GM06990 (cell line): ENCODE measurements around the gene PPME1.
"Not testable (repeated sequence)": the region's sequence is repeated elsewhere in the genome, so short reads cannot be mapped to it uniquely, and the experiment has no call there.

ENCODE experiments used
- DNase-seq: peaks from one replicate; pipeline ENCODE4 v3.0.0-alpha.2; 2011; ENCODE audit not compliant: insufficient read length; ENCODE audit errors: extremely low read depth
- H3K27me3 ChIP-seq: replicated peaks from 2 replicates; pipeline ENCODE4 v1.6.0; 2011; ENCODE audit warnings: low read length; ENCODE audit not compliant: control insufficient read depth, insufficient read depth
- H3K36me3 ChIP-seq: 2 replicates; pipeline ENCODE4 v1.5.1; 2011; ENCODE audit warnings: low read length; ENCODE audit not compliant: control insufficient read depth, insufficient read depth
- H3K4me3 ChIP-seq: replicated peaks from 2 replicates; pipeline ENCODE4 v1.5.1; 2011; ENCODE audit warnings: low read depth, mild to moderate bottlenecking, control low read depth, low read length
- TF ChIP-seq, protein P1 (sequence below): IDR thresholded peaks from 2 replicates; pipeline ENCODE4 v1.5.1; 2011; ENCODE audit warnings: low read length, control low read depth, mild to moderate bottlenecking, inconsistent platforms; ENCODE audit not compliant: insufficient read depth, poor library complexity, severe bottlenecking

PPME1 gene

GRCh38 chr11:74139151-74139918 is 31.8 kb upstream of the PPME1 start:
- peaks cover 1% of the 10 kb centered on the region for H3K36me3 ChIP-seq

DNA sequence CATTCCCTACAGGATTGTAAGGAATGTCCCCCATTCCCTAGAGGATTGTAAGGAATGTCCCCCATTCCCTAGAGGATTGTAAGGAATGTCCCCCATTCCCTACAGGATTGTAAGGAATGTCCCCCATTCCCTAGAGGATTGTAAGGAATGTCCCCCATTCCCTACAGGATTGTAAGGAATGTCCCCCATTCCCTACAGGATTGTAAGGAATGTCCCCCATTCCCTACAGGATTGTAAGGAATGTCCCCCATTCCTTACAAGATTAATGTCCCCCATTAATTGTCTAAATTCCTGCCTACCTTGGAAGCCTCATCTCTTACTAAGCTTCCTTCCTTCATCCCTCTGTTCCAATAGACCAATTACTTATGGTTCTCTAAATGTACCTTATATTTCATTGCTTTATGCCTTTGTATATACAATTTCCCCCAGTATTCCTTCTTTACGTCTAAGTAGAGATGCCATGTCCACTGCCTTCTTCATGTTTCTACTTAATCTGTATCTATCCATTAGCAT is 31.1 kb upstream of the PPME1 start:
- H3K4me3 ChIP-seq, H3K27me3 ChIP-seq, H3K36me3 ChIP-seq, DNase-seq: not testable (repeated sequence)

More at GRCh38 chr11:74139151-74139918, 31.8 kb upstream of the PPME1 start:
- DNase-seq: no peak
- Histone ChIP-seq H3K27me3 (no peaks in the 10 kb centered on the region), H3K4me3 (no peak overlapping the region)
- TF ChIP-seq, protein P1, sequence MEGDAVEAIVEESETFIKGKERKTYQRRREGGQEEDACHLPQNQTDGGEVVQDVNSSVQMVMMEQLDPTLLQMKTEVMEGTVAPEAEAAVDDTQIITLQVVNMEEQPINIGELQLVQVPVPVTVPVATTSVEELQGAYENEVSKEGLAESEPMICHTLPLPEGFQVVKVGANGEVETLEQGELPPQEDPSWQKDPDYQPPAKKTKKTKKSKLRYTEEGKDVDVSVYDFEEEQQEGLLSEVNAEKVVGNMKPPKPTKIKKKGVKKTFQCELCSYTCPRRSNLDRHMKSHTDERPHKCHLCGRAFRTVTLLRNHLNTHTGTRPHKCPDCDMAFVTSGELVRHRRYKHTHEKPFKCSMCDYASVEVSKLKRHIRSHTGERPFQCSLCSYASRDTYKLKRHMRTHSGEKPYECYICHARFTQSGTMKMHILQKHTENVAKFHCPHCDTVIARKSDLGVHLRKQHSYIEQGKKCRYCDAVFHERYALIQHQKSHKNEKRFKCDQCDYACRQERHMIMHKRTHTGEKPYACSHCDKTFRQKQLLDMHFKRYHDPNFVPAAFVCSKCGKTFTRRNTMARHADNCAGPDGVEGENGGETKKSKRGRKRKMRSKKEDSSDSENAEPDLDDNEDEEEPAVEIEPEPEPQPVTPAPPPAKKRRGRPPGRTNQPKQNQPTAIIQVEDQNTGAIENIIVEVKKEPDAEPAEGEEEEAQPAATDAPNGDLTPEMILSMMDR: no peak

DNA sequence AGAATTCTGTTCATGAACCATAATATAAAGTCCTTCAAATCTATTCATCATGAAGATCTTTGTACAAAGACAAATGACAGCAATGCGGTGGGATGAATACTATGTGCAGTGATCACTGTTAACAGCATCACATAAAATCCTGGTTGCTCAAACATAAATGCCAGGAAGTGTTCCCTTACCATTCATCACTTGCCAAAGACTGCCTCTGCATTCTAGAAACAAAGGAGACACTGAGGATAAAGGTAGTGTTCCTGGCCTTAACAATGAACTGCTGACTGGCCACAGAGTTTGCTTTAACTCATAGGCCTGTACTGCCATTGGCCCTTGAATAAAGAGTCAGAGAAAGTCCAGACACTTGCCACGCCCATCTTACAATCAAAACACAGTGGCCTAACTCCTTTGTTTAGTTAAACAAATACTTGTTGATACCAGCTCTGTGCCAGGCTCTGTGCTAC is 29.8 kb upstream of the PPME1 start:
- TF ChIP-seq, protein P1: no peak
- Histone ChIP-seq H3K4me3 (no peak overlapping the region), H3K27me3 (no peaks in the 10 kb centered on the region), H3K36me3 (peaks cover 1% of the 10 kb centered on the region)
- no peak for DNase-seq

- no peak for DNase-seq
- H3K36me3 ChIP-seq: peaks cover 1% of the 10 kb centered on the region
- TF ChIP-seq, protein P1: no peak
These were observed 29.2 kb upstream of the PPME1 start for GRCh38 chr11:74141908-74142307.

DNA sequence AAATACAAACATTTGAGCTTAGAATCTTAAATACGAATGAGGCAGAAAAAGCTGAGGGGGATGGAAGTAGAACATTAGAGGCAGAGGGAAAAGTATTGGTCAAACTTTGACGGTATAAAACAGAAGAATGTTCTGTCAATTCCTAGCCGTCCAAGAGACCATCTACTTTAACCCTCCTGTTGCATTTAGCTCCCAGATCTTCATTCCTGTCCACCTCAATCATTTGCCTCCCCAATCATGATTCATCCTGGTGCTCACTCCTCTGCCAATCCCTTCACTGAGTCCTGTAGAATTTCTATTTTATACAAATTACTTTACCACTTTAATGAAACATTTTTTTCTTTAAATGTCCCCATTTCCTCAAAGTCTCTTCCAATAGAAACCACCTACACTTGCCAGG is 28.5 kb upstream of the PPME1 start:
- no peak overlapping the region for H3K4me3 ChIP-seq
- DNase-seq: no peak
- H3K27me3 ChIP-seq: no peaks in the 10 kb centered on the region
- H3K36me3 ChIP-seq: peaks cover 1% of the 10 kb centered on the region
- TF ChIP-seq, protein P1: no peak

More at GRCh38 chr11:74141908-74142307, 29.2 kb upstream of the PPME1 start:
- no peaks in the 10 kb centered on the region for H3K27me3 ChIP-seq
- no peak overlapping the region for H3K4me3 ChIP-seq

- no peak for DNase-seq
- Histone ChIP-seq H3K4me3 (no peak overlapping the region), H3K36me3 (no peaks in the 10 kb centered on the region), H3K27me3 (no peaks in the 10 kb centered on the region)
- TF ChIP-seq, protein P1: no peak
These were observed 26.5 kb upstream of the PPME1 start for GRCh38 chr11:74144592-74144991.
